ENCODE results near the gene RGL4. TPM values are rescaled to one million over a fixed set of nuclear protein-coding genes. Genes with fewer than 3 reads are reported as not detected.
"Not testable (repeated sequence)": the region's sequence is repeated elsewhere in the genome, so short reads cannot be mapped to it uniquely, and the experiment has no call there.

RGL4 gene, protein sequence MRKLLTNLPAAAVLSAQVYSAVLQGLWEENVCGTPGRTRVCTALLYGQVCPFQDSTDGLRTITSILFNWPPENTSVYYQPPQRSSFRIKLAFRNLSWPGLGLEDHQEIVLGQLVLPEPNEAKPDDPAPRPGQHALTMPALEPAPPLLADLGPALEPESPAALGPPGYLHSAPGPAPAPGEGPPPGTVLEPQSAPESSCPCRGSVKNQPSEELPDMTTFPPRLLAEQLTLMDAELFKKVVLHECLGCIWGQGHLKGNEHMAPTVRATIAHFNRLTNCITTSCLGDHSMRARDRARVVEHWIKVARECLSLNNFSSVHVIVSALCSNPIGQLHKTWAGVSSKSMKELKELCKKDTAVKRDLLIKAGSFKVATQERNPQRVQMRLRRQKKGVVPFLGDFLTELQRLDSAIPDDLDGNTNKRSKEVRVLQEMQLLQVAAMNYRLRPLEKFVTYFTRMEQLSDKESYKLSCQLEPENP
- 1 to 10 TPM in 2 of 5 donors, not detected in 3; 2.9 to 5.9 TPM for total RNA-seq
- 1 to 10 TPM in 1 of 3 donors, under 1 TPM in 1, not detected in 1; 0.65 to 2.9 TPM for polyA plus RNA-seq
- long read RNA-seq, donor 1 = 0 reads
- long read RNA-seq, donor 2, partial matches to known transcripts = 0 of 1 reads
- long read RNA-seq, donor 2, other reads (novel, unspliced or antisense) = 0 of 1 reads
- long read RNA-seq, donor 3 = 0 reads
- long read RNA-seq, donor 4 = 0 reads
- long read RNA-seq, donor 5 = 0 reads
- long read RNA-seq, donor 6, partial matches to known transcripts = 5 of 5 reads
- long read RNA-seq, donor 6, other reads (novel, unspliced or antisense) = 0 of 5 reads
- long read RNA-seq, donor 7 = 0 reads
- long read RNA-seq, donor 8 = 0 reads
- long read RNA-seq, donor 9 = 0 reads
- long read RNA-seq, donor 10 = 0 reads

- TF ChIP-seq, protein P1, sequence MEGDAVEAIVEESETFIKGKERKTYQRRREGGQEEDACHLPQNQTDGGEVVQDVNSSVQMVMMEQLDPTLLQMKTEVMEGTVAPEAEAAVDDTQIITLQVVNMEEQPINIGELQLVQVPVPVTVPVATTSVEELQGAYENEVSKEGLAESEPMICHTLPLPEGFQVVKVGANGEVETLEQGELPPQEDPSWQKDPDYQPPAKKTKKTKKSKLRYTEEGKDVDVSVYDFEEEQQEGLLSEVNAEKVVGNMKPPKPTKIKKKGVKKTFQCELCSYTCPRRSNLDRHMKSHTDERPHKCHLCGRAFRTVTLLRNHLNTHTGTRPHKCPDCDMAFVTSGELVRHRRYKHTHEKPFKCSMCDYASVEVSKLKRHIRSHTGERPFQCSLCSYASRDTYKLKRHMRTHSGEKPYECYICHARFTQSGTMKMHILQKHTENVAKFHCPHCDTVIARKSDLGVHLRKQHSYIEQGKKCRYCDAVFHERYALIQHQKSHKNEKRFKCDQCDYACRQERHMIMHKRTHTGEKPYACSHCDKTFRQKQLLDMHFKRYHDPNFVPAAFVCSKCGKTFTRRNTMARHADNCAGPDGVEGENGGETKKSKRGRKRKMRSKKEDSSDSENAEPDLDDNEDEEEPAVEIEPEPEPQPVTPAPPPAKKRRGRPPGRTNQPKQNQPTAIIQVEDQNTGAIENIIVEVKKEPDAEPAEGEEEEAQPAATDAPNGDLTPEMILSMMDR (IDR thresholded peaks at IDR 0.05) = no peak
- TF ChIP-seq EP300 (IDR thresholded peaks at IDR 0.05) (no peak), POLR2AphosphoS5 (IDR thresholded peaks at IDR 0.05) (no peak), POLR2A (IDR thresholded peaks at IDR 0.05) (no peak)
- no peak within 1 kb of the TSS for H3K27ac ChIP-seq
- peak in 1 of 2 donors; percentile 20 for DNase-seq
- intact Hi-C loops (cut with DNase I; ENCODE audit: low total_unique reads) = no loop called here
- peaks cover 0 to 7% (median 0%) of the 10 kb centered on the region in 4 donors for H3K4me1 ChIP-seq
- peaks cover 19 to 73% (median 65%) of the 10 kb centered on the region in 4 donors for H3K36me3 ChIP-seq
- no peaks in the 10 kb centered on the region for H3K9me3 ChIP-seq
- 89 to 97% (median 94%) methylated on average over 5 of the region's 5 CpGs for WGBS, 5 donors
- H3K27me3 ChIP-seq = no peaks in the 10 kb centered on the region
- H3K4me3 ChIP-seq = no peak within 1 kb of the TSS
These were observed at the start of gene RGL4 for GRCh38 chr22:23690713-23691112. RGL4 (plus strand) TSS chr22:23691013; CDS start chr22:23692031, 1,018 bp downstream.

GRCh38 chr22:23646526-23646925 lies 44.3 kb upstream of the RGL4 start:
- H3K27me3 ChIP-seq; H3K27ac ChIP-seq; H3K4me3 ChIP-seq; H3K9me3 ChIP-seq; H3K4me1 ChIP-seq; intact Hi-C loops (cut with DNase I; ENCODE audit: low total_unique reads); DNase-seq: not testable (repeated sequence)
- peaks cover 0 to 19% (median 7%) of the 10 kb centered on the region in 4 donors for H3K36me3 ChIP-seq
- 92 to 100% (median 97%) methylated on average over 7 of the region's 7 CpGs for WGBS, 5 donors

- Histone ChIP-seq H3K27me3 (no peaks in the 10 kb centered on the region), H3K36me3 (peaks cover 0 to 45% (median 27%) of the 10 kb centered on the region in 4 donors), H3K9me3 (no peaks in the 10 kb centered on the region), H3K27ac (no peak overlapping the region), H3K4me1 (no peaks in the 10 kb centered on the region), H3K4me3 (no peak overlapping the region)
- intact Hi-C loops (cut with DNase I; ENCODE audit: low total_unique reads) = no loop called here
- 90 to 95% (median 92%) methylated on average over 16 to 18 of the region's 18 CpGs for WGBS, 5 donors
- DNase-seq = no peak
- TF ChIP-seq POLR2A (IDR thresholded peaks at IDR 0.05) = no peak
- no peak for TF ChIP-seq EP300 (IDR thresholded peaks at IDR 0.05)
- no peak for TF ChIP-seq POLR2AphosphoS5 (IDR thresholded peaks at IDR 0.05)
- TF ChIP-seq, protein P1 (IDR thresholded peaks at IDR 0.05) = no peak
These were observed 41.7 kb upstream of the RGL4 start for GRCh38 chr22:23649071-23649501.

DNA sequence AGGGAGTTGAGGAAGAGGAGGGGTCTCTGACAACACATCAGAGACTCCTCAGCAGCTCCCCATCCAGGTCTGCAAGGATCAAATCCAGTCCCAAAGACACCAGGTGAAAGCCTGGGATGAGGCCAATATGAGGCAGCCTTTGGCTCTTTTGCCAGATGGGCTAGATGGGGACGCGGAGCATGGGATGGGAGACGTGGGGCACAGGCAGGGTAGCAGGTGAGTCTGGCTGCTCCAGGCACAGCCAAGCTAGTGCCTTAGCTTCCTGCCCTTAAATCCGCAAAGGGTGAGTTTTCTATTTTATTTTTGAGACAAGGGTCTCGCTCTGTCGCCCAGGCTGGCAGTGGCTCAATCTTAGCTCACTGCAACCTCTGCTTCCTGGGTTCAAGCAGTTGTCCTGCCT lies 39.1 kb upstream of the RGL4 start:
- peaks cover 0 to 64% (median 33%) of the 10 kb centered on the region in 4 donors for H3K36me3 ChIP-seq
- WGBS, 5 donors = 88 to 99% (median 95%) methylated on average over 6 of the region's 6 CpGs
- H3K9me3 ChIP-seq = no peaks in the 10 kb centered on the region
- intact Hi-C loops (cut with DNase I; ENCODE audit: low total_unique reads) = no loop called here
- H3K27ac ChIP-seq = no peak overlapping the region
- TF ChIP-seq POLR2AphosphoS5 (IDR thresholded peaks at IDR 0.05) (no peak), POLR2A (IDR thresholded peaks at IDR 0.05) (no peak), EP300 (IDR thresholded peaks at IDR 0.05) (no peak)
- TF ChIP-seq, protein P1 (IDR thresholded peaks at IDR 0.05) = no peak
- no peaks in the 10 kb centered on the region for H3K27me3 ChIP-seq
- H3K4me1 ChIP-seq = no peaks in the 10 kb centered on the region
- H3K4me3 ChIP-seq = no peak overlapping the region
- no peak for DNase-seq

All from stomach (tissue), 19 donors.